ENCODE data around the gene PCNT.

DNA sequence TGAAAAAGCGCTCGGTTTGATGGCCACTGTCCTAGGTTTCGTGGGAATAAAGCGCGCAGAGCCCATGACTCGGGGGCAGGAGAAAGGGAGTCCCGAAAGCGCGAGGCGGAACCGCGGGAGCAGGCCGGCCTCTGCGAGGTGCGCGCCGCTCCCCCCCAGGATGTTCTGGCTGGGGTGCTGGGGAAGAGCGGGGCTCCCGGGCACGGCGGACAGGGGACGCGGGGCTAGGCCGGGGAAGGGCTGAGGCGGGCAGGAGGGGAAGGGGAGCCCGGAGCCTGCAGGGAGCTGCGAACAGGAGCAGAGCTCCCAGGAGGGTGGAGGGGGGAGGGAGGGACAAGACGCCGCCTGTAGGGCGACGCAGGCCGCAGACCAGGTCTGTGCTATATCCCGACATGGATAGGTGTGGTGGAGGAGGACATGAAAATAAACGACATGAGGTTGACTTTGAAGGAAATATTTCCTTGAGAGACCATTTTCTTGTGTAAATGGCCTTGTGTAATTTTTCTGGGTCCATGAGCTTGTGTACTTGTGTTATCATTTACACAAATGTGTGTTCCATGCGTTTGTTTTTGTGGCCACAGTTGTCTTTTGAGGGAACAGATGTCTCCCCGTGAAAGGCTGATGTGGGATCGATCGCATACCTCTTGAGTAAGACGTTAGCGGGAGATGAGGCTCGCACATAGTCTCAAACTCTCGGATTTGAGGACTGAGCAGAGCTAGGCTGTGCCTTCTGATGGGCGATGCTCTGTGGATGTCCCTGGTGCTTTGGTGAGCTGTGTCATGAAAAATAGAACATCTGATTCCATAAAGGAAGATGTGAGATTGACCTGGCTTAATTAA is 1.3 kb downstream of the PCNT start:
- TF ChIP-seq, protein P1, sequence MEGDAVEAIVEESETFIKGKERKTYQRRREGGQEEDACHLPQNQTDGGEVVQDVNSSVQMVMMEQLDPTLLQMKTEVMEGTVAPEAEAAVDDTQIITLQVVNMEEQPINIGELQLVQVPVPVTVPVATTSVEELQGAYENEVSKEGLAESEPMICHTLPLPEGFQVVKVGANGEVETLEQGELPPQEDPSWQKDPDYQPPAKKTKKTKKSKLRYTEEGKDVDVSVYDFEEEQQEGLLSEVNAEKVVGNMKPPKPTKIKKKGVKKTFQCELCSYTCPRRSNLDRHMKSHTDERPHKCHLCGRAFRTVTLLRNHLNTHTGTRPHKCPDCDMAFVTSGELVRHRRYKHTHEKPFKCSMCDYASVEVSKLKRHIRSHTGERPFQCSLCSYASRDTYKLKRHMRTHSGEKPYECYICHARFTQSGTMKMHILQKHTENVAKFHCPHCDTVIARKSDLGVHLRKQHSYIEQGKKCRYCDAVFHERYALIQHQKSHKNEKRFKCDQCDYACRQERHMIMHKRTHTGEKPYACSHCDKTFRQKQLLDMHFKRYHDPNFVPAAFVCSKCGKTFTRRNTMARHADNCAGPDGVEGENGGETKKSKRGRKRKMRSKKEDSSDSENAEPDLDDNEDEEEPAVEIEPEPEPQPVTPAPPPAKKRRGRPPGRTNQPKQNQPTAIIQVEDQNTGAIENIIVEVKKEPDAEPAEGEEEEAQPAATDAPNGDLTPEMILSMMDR (tag by site-specific recombination; IDR thresholded peaks at IDR 0.05), result no peak; the same call in none of the 2 replicates
- TF ChIP-seq ZNF302 (tag by site-specific recombination; IDR thresholded peaks at IDR 0.05; ENCODE audit: low read depth) (no peak), ZBTB21 (tag by site-specific recombination; IDR thresholded peaks at IDR 0.05) (no peak), ZNF558 (tag by site-specific recombination; IDR thresholded peaks at IDR 0.05) (no peak), ZBTB8A (tag by site-specific recombination; IDR thresholded peaks at IDR 0.05) (peak; percentile 66)
- TF ChIP-seq, protein P2, sequence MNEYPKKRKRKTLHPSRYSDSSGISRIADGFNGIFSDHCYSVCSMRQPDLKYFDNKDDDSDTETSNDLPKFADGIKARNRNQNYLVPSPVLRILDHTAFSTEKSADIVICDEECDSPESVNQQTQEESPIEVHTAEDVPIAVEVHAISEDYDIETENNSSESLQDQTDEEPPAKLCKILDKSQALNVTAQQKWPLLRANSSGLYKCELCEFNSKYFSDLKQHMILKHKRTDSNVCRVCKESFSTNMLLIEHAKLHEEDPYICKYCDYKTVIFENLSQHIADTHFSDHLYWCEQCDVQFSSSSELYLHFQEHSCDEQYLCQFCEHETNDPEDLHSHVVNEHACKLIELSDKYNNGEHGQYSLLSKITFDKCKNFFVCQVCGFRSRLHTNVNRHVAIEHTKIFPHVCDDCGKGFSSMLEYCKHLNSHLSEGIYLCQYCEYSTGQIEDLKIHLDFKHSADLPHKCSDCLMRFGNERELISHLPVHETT (tag by site-specific recombination; IDR thresholded peaks at IDR 0.05), result no peak; the same call in 1 of the 2 replicates
- TF ChIP-seq, protein P3, sequence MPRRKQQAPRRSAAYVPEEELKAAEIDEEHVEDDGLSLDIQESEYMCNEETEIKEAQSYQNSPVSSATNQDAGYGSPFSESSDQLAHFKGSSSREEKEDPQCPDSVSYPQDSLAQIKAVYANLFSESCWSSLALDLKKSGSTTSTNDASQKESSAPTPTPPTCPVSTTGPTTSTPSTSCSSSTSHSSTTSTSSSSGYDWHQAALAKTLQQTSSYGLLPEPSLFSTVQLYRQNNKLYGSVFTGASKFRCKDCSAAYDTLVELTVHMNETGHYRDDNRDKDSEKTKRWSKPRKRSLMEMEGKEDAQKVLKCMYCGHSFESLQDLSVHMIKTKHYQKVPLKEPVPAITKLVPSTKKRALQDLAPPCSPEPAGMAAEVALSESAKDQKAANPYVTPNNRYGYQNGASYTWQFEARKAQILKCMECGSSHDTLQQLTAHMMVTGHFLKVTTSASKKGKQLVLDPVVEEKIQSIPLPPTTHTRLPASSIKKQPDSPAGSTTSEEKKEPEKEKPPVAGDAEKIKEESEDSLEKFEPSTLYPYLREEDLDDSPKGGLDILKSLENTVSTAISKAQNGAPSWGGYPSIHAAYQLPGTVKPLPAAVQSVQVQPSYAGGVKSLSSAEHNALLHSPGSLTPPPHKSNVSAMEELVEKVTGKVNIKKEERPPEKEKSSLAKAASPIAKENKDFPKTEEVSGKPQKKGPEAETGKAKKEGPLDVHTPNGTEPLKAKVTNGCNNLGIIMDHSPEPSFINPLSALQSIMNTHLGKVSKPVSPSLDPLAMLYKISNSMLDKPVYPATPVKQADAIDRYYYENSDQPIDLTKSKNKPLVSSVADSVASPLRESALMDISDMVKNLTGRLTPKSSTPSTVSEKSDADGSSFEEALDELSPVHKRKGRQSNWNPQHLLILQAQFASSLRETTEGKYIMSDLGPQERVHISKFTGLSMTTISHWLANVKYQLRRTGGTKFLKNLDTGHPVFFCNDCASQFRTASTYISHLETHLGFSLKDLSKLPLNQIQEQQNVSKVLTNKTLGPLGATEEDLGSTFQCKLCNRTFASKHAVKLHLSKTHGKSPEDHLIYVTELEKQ (tag by site-specific recombination; IDR thresholded peaks at IDR 0.05; ENCODE audit: borderline replicate concordance), result no peak

Measured in HEK293 (cell line).